Measurements from ENCODE around the gene SNRPB.

SNRPB gene

DNA sequence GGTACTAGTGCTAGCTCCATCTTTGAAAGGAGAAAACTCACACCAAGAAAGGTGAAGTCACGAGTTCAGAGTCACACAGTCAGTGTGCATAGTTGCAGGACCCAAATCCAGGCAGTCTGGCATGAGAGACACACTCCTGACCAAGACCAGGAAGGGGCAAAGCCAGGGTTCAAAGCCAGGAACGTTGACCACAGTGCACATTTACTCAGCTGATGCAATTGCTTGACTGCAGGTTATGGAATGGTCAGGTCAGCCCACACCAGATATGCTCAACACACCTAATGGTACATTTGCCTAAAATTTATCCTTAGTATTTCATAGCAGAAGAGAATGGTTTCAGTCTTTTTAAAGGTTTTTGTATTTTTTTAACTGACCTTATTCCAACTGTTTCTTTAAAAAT lies 52.2 kb downstream of the SNRPB start:
- DNase-seq: no peak

DNA sequence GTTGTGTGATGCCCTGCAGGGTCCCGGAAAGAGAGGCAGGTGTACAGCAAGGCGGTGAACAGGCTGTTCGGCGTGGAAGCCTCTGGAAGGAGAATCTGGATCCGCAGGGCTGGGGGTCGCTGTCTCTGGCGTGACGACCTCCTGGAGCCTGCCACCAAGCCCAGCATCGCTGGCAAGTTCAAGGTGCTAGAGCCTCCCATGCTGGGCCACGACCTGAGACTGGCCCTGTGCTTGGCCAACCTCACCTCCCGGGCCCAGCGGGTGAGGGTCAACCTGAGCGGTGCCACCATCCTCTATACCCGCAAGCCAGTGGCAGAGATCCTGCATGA lies 53.4 kb downstream of the SNRPB start:
- DNase-seq: no peak

DNA sequence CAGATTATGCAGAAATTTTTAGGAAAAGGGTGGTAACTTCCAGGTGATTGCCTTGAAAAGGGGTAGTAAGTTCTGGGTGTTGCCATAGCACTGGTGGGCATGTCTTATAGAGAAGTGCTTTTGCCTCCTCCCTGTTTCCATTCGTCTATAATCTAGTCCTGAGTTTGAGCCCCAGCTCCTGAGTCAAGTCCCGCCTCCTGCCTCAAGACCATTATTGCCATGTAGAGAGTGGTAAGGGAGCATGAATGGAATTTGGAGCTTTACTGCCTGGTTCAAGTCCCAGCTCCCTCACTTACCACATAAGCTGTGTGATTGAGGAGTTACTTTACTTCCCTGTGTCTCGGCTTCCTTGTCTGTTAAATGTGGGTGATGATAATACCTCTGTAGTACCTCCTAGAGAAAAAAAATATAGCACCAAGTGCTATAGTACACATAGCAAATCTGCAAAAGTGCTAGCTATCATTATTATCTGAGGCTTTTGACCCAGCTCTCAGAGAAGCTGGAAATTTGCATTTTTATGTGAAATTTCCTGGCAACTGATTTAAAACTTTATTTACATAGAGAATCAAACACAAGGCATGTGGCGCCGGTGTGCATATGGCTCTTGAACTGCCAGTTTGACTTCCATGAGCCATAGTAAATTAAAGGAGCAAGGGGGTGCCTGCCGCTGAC lies 53.9 kb downstream of the SNRPB start:
- DNase-seq: no peak
